CD14-positive monocyte (primary cell): Measurements from ENCODE around the gene NPAS3. TPM values are rescaled to one million over a fixed set of nuclear protein-coding genes. Genes with fewer than 3 reads are reported as not detected.

Experiments used
- DNase-seq, 3 donors: peaks; one replicate each; pipeline ENCODE4 v3.0.0-alpha.2; 2011 to 2022
- H2AFZ ChIP-seq: 2 replicates; pipeline ENCODE4 v1.6.0; 2012; ENCODE audit warnings: mild to moderate bottlenecking, low read depth, low read length, inconsistent platforms; ENCODE audit not compliant: insufficient read depth, poor library complexity, severe bottlenecking
- H3K27ac ChIP-seq, 2 donors: 1 replicate in 1 of 2; 2 replicates in 1 of 2; pipeline ENCODE4 v1.5.1; 2012 to 2013; ENCODE audit warnings: low read length in 2 of 2, control low read depth in 1 of 2, inconsistent platforms in 1 of 2, low read depth in 1 of 2, mild to moderate bottlenecking in 1 of 2
- H3K27me3 ChIP-seq, 2 donors: one replicate each; pipeline versions ENCODE4 v1.6.0 to v1.6.1; 2011 to 2013; ENCODE audit warnings: low read length in 2 of 2; ENCODE audit not compliant: control insufficient read depth in 2 of 2, insufficient read depth in 2 of 2
- H3K36me3 ChIP-seq, 2 donors: replicated peaks in 1 of 2; 1 replicate in 1 of 2; 2 replicates in 1 of 2; pipeline versions ENCODE4 v1.5.1 to v1.6.1; 2012 to 2013; ENCODE audit warnings: low read length in 2 of 2, control low read depth in 1 of 2, inconsistent platforms in 1 of 2, mild to moderate bottlenecking in 1 of 2; ENCODE audit not compliant: insufficient read depth in 2 of 2, control insufficient read depth in 1 of 2
- H3K4me1 ChIP-seq, 2 donors: 1 replicate in 1 of 2; 2 replicates in 1 of 2; pipeline versions ENCODE4 v1.5.1 to v1.6.1; 2012 to 2013; ENCODE audit warnings: low read length in 2 of 2, control low read depth in 1 of 2, inconsistent platforms in 1 of 2, mild to moderate bottlenecking in 1 of 2, moderate library complexity in 1 of 2; ENCODE audit not compliant: insufficient read depth in 2 of 2, control insufficient read depth in 1 of 2
- H3K4me2 ChIP-seq: replicated peaks from 2 replicates; pipeline ENCODE3; 2012; ENCODE audit warnings: low read length, moderate library complexity, mild to moderate bottlenecking; ENCODE audit not compliant: poor library complexity, severe bottlenecking; ENCODE audit errors: extremely low read depth
- H3K4me3 ChIP-seq, 3 experiments: fragments of 200-600 bp in 1 of 3; sonication (generic) in 1 of 3; replicated peaks in 1 of 3; 1 replicate in 2 of 3; 2 replicates in 1 of 3; pipeline ENCODE4 v1.5.1; 2011 to 2013; ENCODE audit warnings: low read length in 3 of 3, mild to moderate bottlenecking in 3 of 3, control low read depth in 2 of 3, low read depth in 2 of 3, inconsistent platforms in 1 of 3, moderate library complexity in 1 of 3
- H3K79me2 ChIP-seq: 2 replicates; pipeline ENCODE4 v1.6.0; 2012; ENCODE audit warnings: mild to moderate bottlenecking, control low read depth, inconsistent platforms, low read length, moderate library complexity; ENCODE audit not compliant: insufficient read depth
- H3K9ac ChIP-seq: 2 replicates; pipeline ENCODE4 v1.6.0; 2017; ENCODE audit warnings: low read length, mild to moderate bottlenecking; ENCODE audit not compliant: insufficient read depth, poor library complexity, severe bottlenecking
- H3K9me3 ChIP-seq, 2 donors: replicated peaks in 1 of 2; 1 replicate in 1 of 2; 2 replicates in 1 of 2; pipeline versions ENCODE4 v1.5.1 to v1.6.1; 2012 to 2013; ENCODE audit warnings: low read length in 2 of 2, control low read depth in 1 of 2; ENCODE audit not compliant: control insufficient read depth in 1 of 2, insufficient read depth in 1 of 2
- H4K20me1 ChIP-seq: 2 replicates; pipeline ENCODE4 v1.6.0; 2012; ENCODE audit warnings: mild to moderate bottlenecking, low read length, control low read depth, moderate library complexity; ENCODE audit not compliant: insufficient read depth
- H3K27ac Mint-ChIP-seq, 7 donors: one replicate each; pipeline ENCODE4 v1.8.0; 2020; ENCODE audit warnings: mild to moderate bottlenecking in 7 of 7, mixed read lengths in 7 of 7, moderate library complexity in 6 of 7, inconsistent platforms in 2 of 7
- H3K27me3 Mint-ChIP-seq, 3 donors: one replicate each; pipeline ENCODE4 v1.8.0; 2021 to 2022; ENCODE audit warnings: low read depth in 3 of 3, mild to moderate bottlenecking in 3 of 3, mixed read lengths in 3 of 3, moderate library complexity in 3 of 3, inconsistent platforms in 1 of 3
- H3K36me3 Mint-ChIP-seq, 2 donors: one replicate each; pipeline ENCODE4 v1.8.0; 2020; ENCODE audit warnings: mixed read lengths in 2 of 2, inconsistent platforms in 1 of 2, mild to moderate bottlenecking in 1 of 2
- H3K4me1 Mint-ChIP-seq: one replicate; pipeline ENCODE4 v1.8.0; 2020; ENCODE audit warnings: mild to moderate bottlenecking, mixed read lengths
- H3K4me3 Mint-ChIP-seq, 2 donors: one replicate each; pipeline ENCODE4 v1.8.0; 2020; ENCODE audit warnings: mild to moderate bottlenecking in 2 of 2, mixed read lengths in 2 of 2, moderate library complexity in 1 of 2
- H3K9me3 Mint-ChIP-seq, 7 donors: one replicate each; pipeline ENCODE4 v1.8.0; 2020 to 2022; ENCODE audit warnings: mixed read lengths in 7 of 7, mild to moderate bottlenecking in 6 of 7, moderate library complexity in 6 of 7, inconsistent platforms in 2 of 7
- CTCF ChIP-seq: fragments of 200-600 bp; IDR thresholded peaks from one replicate; pipeline ENCODE4 v1.8.0; 2022; ENCODE audit warnings: antibody characterized with exemption, mild to moderate bottlenecking
- WGBS: methylation state at CpG from one replicate; pipeline ENCODE4 v1.1.5; 2013; ENCODE audit warnings: missing lambda C conversion rate; ENCODE audit not compliant: insufficient coverage; 5-methylcytosine and 5-hydroxymethylcytosine counted together
- intact Hi-C, 2 donors: fragments of 100-400 bp; cut with micrococcal nuclease; formaldehyde crosslinking; loops; one replicate each; pipeline versions ENCODE4 v1.15.0 to v1.15.1; 2023
- polyA plus RNA-seq, 3 donors: library from polyadenylated mRNA; depleted of rRNA in 1 of 3; unstranded in 2 of 3; stranded (reverse) in 1 of 3; fragments of 300-500 nt in 2 of 3; fragments of >200 nt in 1 of 3; fragmentation: Illumina TruSeq in 2 of 3; gene quantifications; 1 replicate in 2 of 3; 2 replicates in 1 of 3; pipeline ENCODE4 v1.2.3, GENCODE V29; 2012 to 2021

The NPAS3 gene
- polyA plus RNA-seq, 3 donors: not detected

DNA sequence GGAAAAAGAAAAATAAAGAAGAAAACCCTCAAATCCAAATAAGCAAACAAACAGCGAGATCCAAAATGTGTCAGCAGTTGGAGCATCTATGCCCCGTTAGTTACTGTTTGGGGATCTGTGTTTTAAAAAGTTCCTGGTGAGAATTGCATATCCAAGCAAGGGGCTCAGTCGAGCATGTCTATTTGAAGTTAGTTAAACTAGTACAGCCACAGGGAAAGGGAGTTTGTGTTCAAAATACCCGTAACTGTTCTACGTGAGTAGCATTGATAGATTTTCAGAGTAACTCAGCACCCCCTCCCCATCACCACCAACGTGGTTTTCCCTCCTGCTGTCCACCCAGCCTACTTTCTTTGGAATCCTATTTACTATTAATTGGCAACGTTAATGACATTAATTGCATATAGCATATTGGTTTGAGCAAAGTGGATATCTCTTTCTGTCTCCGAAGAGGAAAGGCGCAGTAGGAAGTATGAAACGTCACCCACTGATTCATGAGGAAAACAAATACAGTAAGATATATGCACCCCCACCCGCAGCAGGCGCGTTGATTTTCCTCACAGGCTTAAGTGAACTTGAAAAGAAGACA, 1.5 kb downstream of the NPAS3 start:
- Mint-ChIP-seq H3K4me1 (peaks cover 16% of the 10 kb centered on the region), H3K27ac (no peak overlapping the region), H3K27me3 (peaks cover 56 to 74% (median 62%) of the 10 kb centered on the region in 3 donors), H3K9me3 (peaks cover 0 to 14% (median 10%) of the 10 kb centered on the region in 7 donors), H3K4me3 (peak overlapping the region; percentile 77 to 91), H3K36me3 (peaks cover 3 to 6% of the 10 kb centered on the region in 2 donors)
- Histone ChIP-seq H3K4me2 (peak overlapping the region; percentile 54), H4K20me1 (no peaks in the 10 kb centered on the region), H3K79me2 (no peaks in the 10 kb centered on the region), H2AFZ (no peak overlapping the region), H3K27me3 (peaks cover 67 to 75% of the 10 kb centered on the region in 2 donors), H3K9me3 (peaks cover 0 to 19% of the 10 kb centered on the region in 2 donors), H3K36me3 (no peaks in the 10 kb centered on the region), H3K9ac (no peak overlapping the region), H3K27ac (no peak overlapping the region), H3K4me1 (peaks cover 0 to 13% of the 10 kb centered on the region in 2 donors), H3K4me3 (no peak overlapping the region)
- no peak for DNase-seq
- no peak for TF ChIP-seq CTCF
- WGBS: no CpG with 5 or more reads among the region's 13 CpGs
- intact Hi-C loops: no loop called here

GRCh38 chr14:32940711-32941667, 2.3 kb downstream of the NPAS3 start:
- no peak overlapping the region for H3K27ac Mint-ChIP-seq
- H3K9me3 ChIP-seq: peaks cover 0 to 19% of the 10 kb centered on the region in 2 donors
- intact Hi-C loops: no loop called here
- H3K4me1 Mint-ChIP-seq: peaks cover 15% of the 10 kb centered on the region
- no peak for DNase-seq
- H3K27me3 ChIP-seq: peaks cover 59 to 67% of the 10 kb centered on the region in 2 donors
- H3K4me3 Mint-ChIP-seq: peak overlapping the region in 1 of 2 donors; percentile 44
- peaks cover 48 to 71% (median 54%) of the 10 kb centered on the region in 3 donors for H3K27me3 Mint-ChIP-seq
- WGBS: 100% methylated on average over 2 of the region's 7 CpGs
- H3K36me3 ChIP-seq: no peaks in the 10 kb centered on the region
- H3K9ac ChIP-seq: no peak overlapping the region
- no peak overlapping the region for H2AFZ ChIP-seq
- H3K36me3 Mint-ChIP-seq: peaks cover 3 to 6% of the 10 kb centered on the region in 2 donors
- H3K27ac ChIP-seq: no peak overlapping the region
- H4K20me1 ChIP-seq: no peaks in the 10 kb centered on the region
- no peak overlapping the region for H3K4me2 ChIP-seq
- no peaks in the 10 kb centered on the region for H3K79me2 ChIP-seq
- H3K4me3 ChIP-seq: no peak overlapping the region
- H3K9me3 Mint-ChIP-seq: peaks cover 0 to 14% (median 10%) of the 10 kb centered on the region in 7 donors
- TF ChIP-seq CTCF: no peak
- H3K4me1 ChIP-seq: peaks cover 0 to 13% of the 10 kb centered on the region in 2 donors
